Body of pancreas (tissue), 4 donors: ENCODE results near the gene PRMT7. TPM values are rescaled to one million over a fixed set of nuclear protein-coding genes. Genes with fewer than 3 reads are reported as not detected.

Source experiments
- ATAC-seq: fragments of 150-250 bp; one replicate; pipeline ENCODE4 v1.9.1; 2016
- DNase-seq, 4 donors: peaks; one replicate each; pipeline ENCODE4 v3.0.0-alpha.2; 2019
- H3K27ac ChIP-seq, 4 donors: fragments of 200-600 bp; sonication (generic); 1 replicate in 3 of 4; 2 replicates in 1 of 4; pipeline versions ENCODE4 v1.5.1 to v1.6.1; 2016 to 2019; ENCODE audit warnings: mild to moderate bottlenecking in 1 of 4, mixed read lengths in 1 of 4, moderate library complexity in 1 of 4
- H3K27me3 ChIP-seq, 2 donors: fragments of 200-600 bp; sonication (generic); one replicate each; pipeline ENCODE4 v1.6.0; 2016; ENCODE audit warnings: mild to moderate bottlenecking in 1 of 2
- H3K36me3 ChIP-seq, 2 donors: fragments of 200-600 bp; sonication (generic); replicated peaks in 1 of 2; 2 replicates each; pipeline ENCODE4 v1.5.1; 2016; ENCODE audit warnings: low read depth in 2 of 2; ENCODE audit not compliant: insufficient read depth in 1 of 2
- H3K4me1 ChIP-seq: fragments of 200-600 bp; sonication (generic); one replicate; pipeline ENCODE4 v1.6.0; 2016
- H3K4me3 ChIP-seq, 2 donors: fragments of 200-600 bp; sonication (generic); 1 replicate in 1 of 2; 2 replicates in 1 of 2; pipeline ENCODE4 v1.5.1; 2016 to 2019
- H3K9me3 ChIP-seq, 3 donors: fragments of 200-600 bp; sonication (generic); 1 replicate in 2 of 3; 2 replicates in 1 of 3; pipeline ENCODE4 v1.5.1; 2016
- POLR2A ChIP-seq, 3 donors: fragments of 450-650 bp; IDR thresholded peaks; one replicate each; pipeline ENCODE4 v1.6.1; 2016; ENCODE audit warnings: antibody characterized with exemption in 3 of 3, mild to moderate bottlenecking in 2 of 3
- WGBS, 2 donors: methylation state at CpG; one replicate each; pipeline ENCODE4 v1.1.5; 2017; 5-methylcytosine and 5-hydroxymethylcytosine counted together
- intact Hi-C: fragments of 100-400 bp; cut with DNase I; formaldehyde crosslinking; loops from one replicate; pipeline ENCODE4 v1.15.1; 2023
- total RNA-seq, 2 donors: library from RNA; depleted of rRNA; stranded (reverse); fragments of >200 nt; gene quantifications; one replicate each; pipeline ENCODE4 v1.1.0, GENCODE V29; 2016
- TF ChIP-seq, protein P1 (sequence below), 7 experiments: fragments of 450-650 bp in 4 of 7; fragments of 200-600 bp in 3 of 7; sonication (generic) in 3 of 7; IDR thresholded peaks; one replicate each; pipeline ENCODE4 v1.5.1; 2016 to 2019; ENCODE audit warnings: antibody characterized with exemption in 7 of 7

The PRMT7 gene
- total RNA-seq, 2 donors from 2014 or later: 27.4 to 35.8 TPM

DNA sequence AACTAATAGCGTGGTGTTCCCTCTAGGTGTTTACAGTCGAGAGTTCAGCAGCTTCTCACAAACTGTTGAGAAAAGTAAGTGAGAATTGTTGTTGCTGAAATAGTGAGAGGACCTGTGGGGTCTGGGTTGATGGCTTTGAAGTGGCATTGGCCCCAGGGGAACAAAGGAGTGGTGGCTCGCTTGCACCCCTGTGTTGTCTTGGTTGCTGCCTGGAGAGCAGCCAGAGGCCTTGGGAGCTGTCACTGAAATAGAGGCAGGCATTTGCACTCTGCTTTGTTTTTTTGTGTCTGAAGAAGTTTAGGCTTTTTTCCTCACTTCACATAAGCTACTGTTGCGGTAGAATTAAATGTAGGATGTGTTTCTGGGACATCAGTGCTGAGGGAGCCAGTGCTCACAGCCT is 36.8 kb downstream of the PRMT7 start:
- Histone ChIP-seq H3K36me3 (peaks cover 0 to 9% of the 10 kb centered on the region in 2 donors), H3K9me3 (no peaks in the 10 kb centered on the region), H3K27ac (no peak overlapping the region), H3K4me3 (no peak overlapping the region), H3K4me1 (no peaks in the 10 kb centered on the region), H3K27me3 (no peaks in the 10 kb centered on the region)
- no peak for DNase-seq
- 84 to 90% methylated on average over 4 of the region's 4 CpGs for WGBS, 2 donors
- intact Hi-C loops: no loop called here
- no peak for TF ChIP-seq POLR2A (IDR thresholded peaks at IDR 0.05)
- TF ChIP-seq, protein P1, sequence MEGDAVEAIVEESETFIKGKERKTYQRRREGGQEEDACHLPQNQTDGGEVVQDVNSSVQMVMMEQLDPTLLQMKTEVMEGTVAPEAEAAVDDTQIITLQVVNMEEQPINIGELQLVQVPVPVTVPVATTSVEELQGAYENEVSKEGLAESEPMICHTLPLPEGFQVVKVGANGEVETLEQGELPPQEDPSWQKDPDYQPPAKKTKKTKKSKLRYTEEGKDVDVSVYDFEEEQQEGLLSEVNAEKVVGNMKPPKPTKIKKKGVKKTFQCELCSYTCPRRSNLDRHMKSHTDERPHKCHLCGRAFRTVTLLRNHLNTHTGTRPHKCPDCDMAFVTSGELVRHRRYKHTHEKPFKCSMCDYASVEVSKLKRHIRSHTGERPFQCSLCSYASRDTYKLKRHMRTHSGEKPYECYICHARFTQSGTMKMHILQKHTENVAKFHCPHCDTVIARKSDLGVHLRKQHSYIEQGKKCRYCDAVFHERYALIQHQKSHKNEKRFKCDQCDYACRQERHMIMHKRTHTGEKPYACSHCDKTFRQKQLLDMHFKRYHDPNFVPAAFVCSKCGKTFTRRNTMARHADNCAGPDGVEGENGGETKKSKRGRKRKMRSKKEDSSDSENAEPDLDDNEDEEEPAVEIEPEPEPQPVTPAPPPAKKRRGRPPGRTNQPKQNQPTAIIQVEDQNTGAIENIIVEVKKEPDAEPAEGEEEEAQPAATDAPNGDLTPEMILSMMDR (IDR thresholded peaks at IDR 0.05): no peak
- no peak for ATAC-seq

DNA sequence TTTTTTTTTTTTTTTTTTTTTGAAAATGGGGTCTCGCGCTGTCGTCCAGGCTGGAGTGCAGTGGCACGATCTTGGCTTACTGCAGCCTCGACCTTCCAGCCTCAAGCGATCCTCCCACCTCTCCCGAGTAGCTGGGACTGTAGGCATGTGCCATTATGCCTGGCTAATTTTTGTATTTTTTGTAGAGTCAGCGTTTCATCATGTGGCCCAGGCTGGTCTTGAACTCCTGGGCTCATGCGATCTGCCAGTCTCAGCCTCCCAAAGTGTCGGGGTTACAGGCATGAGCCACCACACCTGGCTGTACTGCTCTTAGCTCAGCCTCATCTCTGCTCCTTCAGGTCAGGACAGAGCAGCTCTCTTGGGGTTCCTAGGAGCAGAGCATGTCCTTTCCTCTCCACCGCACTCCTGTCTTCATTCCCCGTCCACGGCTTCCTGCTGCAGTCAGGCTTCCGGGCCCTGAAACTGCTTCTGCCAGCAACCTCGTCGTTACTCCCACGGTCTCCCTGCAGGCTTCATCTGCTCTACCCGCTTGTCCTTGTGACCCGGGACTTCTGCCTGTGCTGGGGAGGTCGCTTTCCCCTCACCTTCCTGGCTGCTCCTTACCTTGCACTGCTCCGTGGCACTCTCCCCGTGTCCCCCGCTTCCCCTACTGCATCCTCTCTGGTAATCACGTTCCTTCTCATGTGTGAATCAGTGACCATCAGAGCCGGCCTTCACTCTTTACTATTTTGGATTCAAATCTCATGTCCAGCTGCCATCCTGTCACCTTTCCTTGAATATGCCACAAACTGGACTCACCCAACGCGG is 38.0 kb downstream of the PRMT7 start:
- Histone ChIP-seq H3K9me3 (no peaks in the 10 kb centered on the region), H3K36me3 (peaks cover 0 to 7% of the 10 kb centered on the region in 2 donors), H3K4me1 (no peaks in the 10 kb centered on the region), H3K27me3 (no peaks in the 10 kb centered on the region), H3K4me3 (no peak overlapping the region), H3K27ac (no peak overlapping the region)
- intact Hi-C loops: no loop called here
- DNase-seq: no peak
- TF ChIP-seq, protein P1 (IDR thresholded peaks at IDR 0.05): no peak
- TF ChIP-seq POLR2A (IDR thresholded peaks at IDR 0.05): no peak
- no peak for ATAC-seq
- 90 to 95% methylated on average over 27 of the region's 27 CpGs for WGBS, 2 donors

DNA sequence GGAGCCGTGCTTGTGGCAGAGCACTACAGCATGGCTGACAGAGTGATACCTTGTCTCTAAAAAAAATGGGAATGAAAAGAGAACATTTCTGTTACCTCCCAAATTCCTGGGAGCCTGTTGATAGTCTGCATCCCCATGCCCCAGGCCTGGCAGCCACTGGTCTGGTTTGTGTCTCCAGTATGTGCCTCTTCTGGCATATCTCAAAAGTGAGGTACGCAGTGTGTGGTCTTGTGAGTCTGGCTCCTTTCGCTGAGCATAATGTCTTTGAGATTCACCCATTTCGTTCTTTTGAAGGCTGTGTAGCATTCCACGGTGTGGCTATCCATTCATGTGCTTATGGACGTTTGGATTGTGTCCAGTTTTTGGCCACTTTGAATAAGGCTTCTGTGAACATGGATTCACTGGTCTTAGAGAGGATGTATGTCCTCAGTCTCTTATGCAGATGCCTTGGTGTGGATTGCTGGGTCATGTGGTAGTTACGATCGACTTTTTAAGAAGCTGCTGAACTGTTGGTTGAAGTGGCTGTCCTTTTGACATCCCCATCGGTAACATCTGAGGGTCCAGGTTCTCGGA is 39.1 kb downstream of the PRMT7 start:
- Histone ChIP-seq H3K9me3 (no peaks in the 10 kb centered on the region), H3K4me1 (no peaks in the 10 kb centered on the region), H3K4me3 (no peak overlapping the region), H3K27ac (no peak overlapping the region), H3K36me3 (peaks cover 0 to 8% of the 10 kb centered on the region in 2 donors), H3K27me3 (no peaks in the 10 kb centered on the region)
- no peak for TF ChIP-seq POLR2A (IDR thresholded peaks at IDR 0.05)
- TF ChIP-seq, protein P1 (IDR thresholded peaks at IDR 0.05): no peak
- WGBS, 2 donors: 82 to 89% methylated on average over 10 of the region's 10 CpGs
- ATAC-seq (no peak), DNase-seq (no peak)
- intact Hi-C loops: no loop called here

DNA sequence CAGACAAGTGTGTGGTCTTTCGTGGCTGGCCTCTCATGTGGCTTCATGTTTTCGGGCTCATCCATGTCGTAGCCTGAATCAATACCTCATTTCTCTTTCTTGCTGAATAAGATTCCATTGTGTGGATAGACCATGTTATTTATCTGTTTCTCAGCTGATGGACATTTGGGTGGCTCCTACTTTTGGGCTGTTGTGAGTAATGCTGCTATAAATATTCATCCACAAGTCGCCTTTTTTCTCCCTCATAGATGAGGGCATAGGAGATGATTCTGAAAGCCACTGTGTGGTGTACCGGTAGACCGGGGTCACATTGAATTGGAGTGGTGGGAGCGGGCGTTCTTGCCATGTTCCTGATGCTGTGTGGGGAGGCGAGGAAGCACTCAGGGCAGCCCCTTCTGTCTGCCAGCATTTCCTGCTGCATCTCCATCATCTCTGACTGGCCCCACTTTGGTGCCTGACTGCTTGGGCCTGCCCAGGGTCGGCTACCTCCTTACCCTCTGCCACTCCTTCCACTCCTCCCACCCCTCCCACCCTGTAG is 40.1 kb downstream of the PRMT7 start:
- Histone ChIP-seq H3K4me1 (no peaks in the 10 kb centered on the region), H3K36me3 (peaks cover 0 to 9% of the 10 kb centered on the region in 2 donors), H3K27ac (no peak overlapping the region), H3K4me3 (no peak overlapping the region), H3K27me3 (no peaks in the 10 kb centered on the region), H3K9me3 (no peaks in the 10 kb centered on the region)
- DNase-seq (no peak), ATAC-seq (no peak)
- 89 to 90% methylated on average over 9 to 10 of the region's 10 CpGs for WGBS, 2 donors
- no peak for TF ChIP-seq POLR2A (IDR thresholded peaks at IDR 0.05)
- TF ChIP-seq, protein P1 (IDR thresholded peaks at IDR 0.05): no peak
- intact Hi-C loops: no loop called here
